ENCODE results near the gene GNG7.
"Not testable (repeated sequence)": the region's sequence is repeated elsewhere in the genome, so short reads cannot be mapped to it uniquely, and the experiment has no call there.

GNG7 gene

GRCh38 chr19:2668175-2668763 is 34.2 kb downstream of the GNG7 start:
- DNase-seq: no peak

GRCh38 chr19:2667349-2667748 is 35.1 kb downstream of the GNG7 start:
- DNase-seq: not testable (repeated sequence)

GRCh38 chr19:2666344-2666994 is 36.0 kb downstream of the GNG7 start:
- DNase-seq: no peak

- no peak for DNase-seq
Observed at GRCh38 chr19:2665103-2665502, 37.4 kb downstream of the GNG7 start.

- DNase-seq: no peak
Observed at GRCh38 chr19:2663920-2664571, 38.4 kb downstream of the GNG7 start.

- DNase-seq: no peak
Observed at GRCh38 chr19:2661615-2662014, 40.9 kb downstream of the GNG7 start.

GRCh38 chr19:2659856-2660432 is 42.5 kb downstream of the GNG7 start:
- no peak for DNase-seq

GRCh38 chr19:2656533-2656932 is 46.0 kb downstream of the GNG7 start:
- no peak for DNase-seq

- DNase-seq: no peak
Observed at GRCh38 chr19:2653710-2654707, 48.5 kb downstream of the GNG7 start.

GRCh38 chr19:2653218-2653617 is 49.3 kb downstream of the GNG7 start:
- DNase-seq: no peak

GRCh38 chr19:2652504-2653099 is 49.9 kb downstream of the GNG7 start:
- no peak for DNase-seq

GRCh38 chr19:2651002-2651733 is 51.3 kb downstream of the GNG7 start:
- not testable (repeated sequence) for DNase-seq

GRCh38 chr19:2650515-2650914 is 52.0 kb downstream of the GNG7 start:
- no peak for DNase-seq

- DNase-seq: peak; percentile 83
Observed at GRCh38 chr19:2648528-2648937, 54.0 kb downstream of the GNG7 start.

- DNase-seq: no peak
Observed at GRCh38 chr19:2648099-2648498, 54.4 kb downstream of the GNG7 start.

- no peak for DNase-seq
Observed at GRCh38 chr19:2646866-2647535, 55.5 kb downstream of the GNG7 start.

GRCh38 chr19:2645826-2646225 is 56.7 kb downstream of the GNG7 start:
- no peak for DNase-seq

- not testable (repeated sequence) for DNase-seq
Observed at GRCh38 chr19:2643123-2643737, 59.3 kb downstream of the GNG7 start.

- no peak for DNase-seq
Observed at GRCh38 chr19:2641332-2641698, 61.2 kb downstream of the GNG7 start.

GRCh38 chr19:2640563-2641331 is 61.7 kb downstream of the GNG7 start:
- DNase-seq: no peak
